GM12873 (cell line): ENCODE results near the gene CTSD.
A peak's percentile ranks its signal among the peaks of the same experiment; 100 is the strongest.

Experiments used
- TF ChIP-seq, protein P1 (sequence below): IDR thresholded peaks from 2 replicates; pipeline ENCODE4 v1.5.1; 2012; ENCODE audit warnings: low read depth, mild to moderate bottlenecking, moderate library complexity, low read length, control low read depth; ENCODE audit not compliant: insufficient read depth; ENCODE audit errors: missing control alignments

The CTSD gene

DNA sequence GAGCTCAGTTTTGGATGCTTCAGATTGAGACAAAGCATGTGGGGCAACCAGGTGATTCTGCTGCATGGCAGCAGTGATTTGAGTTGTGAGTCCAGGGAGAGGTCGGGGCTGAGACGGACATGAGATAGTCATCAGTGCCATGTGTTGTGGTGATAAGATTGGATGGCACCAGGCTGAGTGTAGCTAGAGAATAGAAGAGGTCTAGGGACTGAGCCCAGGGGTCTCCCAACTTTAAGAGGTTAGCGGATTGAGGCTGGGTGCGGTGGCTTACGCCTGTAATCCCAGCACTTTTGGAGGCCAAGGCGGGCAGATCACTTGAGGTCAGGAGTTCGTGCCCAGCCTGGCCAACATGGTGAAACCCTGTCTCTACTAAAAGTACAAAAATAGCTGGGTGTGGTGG is 6.3 kb upstream of the CTSD start:
- TF ChIP-seq, protein P1, sequence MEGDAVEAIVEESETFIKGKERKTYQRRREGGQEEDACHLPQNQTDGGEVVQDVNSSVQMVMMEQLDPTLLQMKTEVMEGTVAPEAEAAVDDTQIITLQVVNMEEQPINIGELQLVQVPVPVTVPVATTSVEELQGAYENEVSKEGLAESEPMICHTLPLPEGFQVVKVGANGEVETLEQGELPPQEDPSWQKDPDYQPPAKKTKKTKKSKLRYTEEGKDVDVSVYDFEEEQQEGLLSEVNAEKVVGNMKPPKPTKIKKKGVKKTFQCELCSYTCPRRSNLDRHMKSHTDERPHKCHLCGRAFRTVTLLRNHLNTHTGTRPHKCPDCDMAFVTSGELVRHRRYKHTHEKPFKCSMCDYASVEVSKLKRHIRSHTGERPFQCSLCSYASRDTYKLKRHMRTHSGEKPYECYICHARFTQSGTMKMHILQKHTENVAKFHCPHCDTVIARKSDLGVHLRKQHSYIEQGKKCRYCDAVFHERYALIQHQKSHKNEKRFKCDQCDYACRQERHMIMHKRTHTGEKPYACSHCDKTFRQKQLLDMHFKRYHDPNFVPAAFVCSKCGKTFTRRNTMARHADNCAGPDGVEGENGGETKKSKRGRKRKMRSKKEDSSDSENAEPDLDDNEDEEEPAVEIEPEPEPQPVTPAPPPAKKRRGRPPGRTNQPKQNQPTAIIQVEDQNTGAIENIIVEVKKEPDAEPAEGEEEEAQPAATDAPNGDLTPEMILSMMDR: no peak

DNA sequence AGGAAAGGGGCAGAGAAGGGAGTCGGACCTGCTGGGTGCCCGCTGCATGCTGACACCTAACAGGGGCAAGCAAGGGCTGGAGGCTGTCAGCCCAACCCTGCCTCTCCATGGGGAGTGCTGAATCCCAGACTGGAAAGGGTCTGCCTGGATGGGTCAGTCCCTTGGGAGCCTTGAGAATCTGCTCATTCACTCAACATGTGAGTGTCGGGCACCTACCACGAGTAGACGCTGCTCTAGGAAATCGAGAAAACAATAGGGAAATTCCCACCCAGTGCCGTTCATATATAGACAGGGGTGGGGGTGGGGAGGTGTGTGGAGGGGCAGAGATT is 4.4 kb upstream of the CTSD start:
- TF ChIP-seq, protein P1: no peak

- TF ChIP-seq, protein P1: no peak
Measured at GRCh38 chr11:1767399-1768140, 3.8 kb upstream of the CTSD start.

GRCh38 chr11:1766719-1767398 is 3.1 kb upstream of the CTSD start:
- TF ChIP-seq, protein P1: no peak

GRCh38 chr11:1765871-1766718 is 2.4 kb upstream of the CTSD start:
- TF ChIP-seq, protein P1: peak; percentile 45

DNA sequence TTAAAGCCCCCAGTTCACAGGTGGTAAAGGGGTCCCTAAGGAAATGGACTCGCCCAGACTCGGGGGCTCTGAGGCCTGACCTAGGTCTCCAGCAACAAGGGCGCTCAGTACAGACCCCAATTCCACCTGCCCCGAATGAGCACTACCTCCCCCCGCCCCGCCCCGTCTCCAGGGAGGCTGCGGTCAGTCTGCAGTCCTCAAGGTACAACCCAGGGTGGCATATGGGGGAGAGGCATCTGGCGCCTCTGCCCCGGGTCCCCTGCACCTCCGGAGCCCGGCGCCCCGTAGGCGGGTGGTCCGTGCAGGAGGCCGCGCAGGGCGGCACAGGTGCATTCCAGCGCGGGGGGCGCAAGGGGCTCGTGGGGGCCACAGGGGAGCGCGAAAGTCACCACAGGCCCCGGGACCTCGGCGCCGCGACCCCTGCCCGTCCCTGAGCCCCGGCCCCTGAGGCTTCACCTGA is 361 bp downstream of the CTSD start:
- TF ChIP-seq, protein P1: no peak
